CD14-positive monocyte (primary cell): Measurements from ENCODE around the gene TMEM203. TPM values are rescaled to one million over a fixed set of nuclear protein-coding genes. Genes with fewer than 3 reads are reported as not detected.

Experiments
- DNase-seq, 3 donors: peaks; one replicate each; pipeline ENCODE4 v3.0.0-alpha.2; 2011 to 2022
- H2AFZ ChIP-seq: 2 replicates; pipeline ENCODE4 v1.6.0; 2012; ENCODE audit warnings: mild to moderate bottlenecking, low read depth, low read length, inconsistent platforms; ENCODE audit not compliant: insufficient read depth, poor library complexity, severe bottlenecking
- H3K27ac ChIP-seq, 2 donors: 1 replicate in 1 of 2; 2 replicates in 1 of 2; pipeline ENCODE4 v1.5.1; 2012 to 2013; ENCODE audit warnings: low read length in 2 of 2, control low read depth in 1 of 2, inconsistent platforms in 1 of 2, low read depth in 1 of 2, mild to moderate bottlenecking in 1 of 2
- H3K27me3 ChIP-seq, 2 donors: one replicate each; pipeline versions ENCODE4 v1.6.0 to v1.6.1; 2011 to 2013; ENCODE audit warnings: low read length in 2 of 2; ENCODE audit not compliant: control insufficient read depth in 2 of 2, insufficient read depth in 2 of 2
- H3K36me3 ChIP-seq, 2 donors: replicated peaks in 1 of 2; 1 replicate in 1 of 2; 2 replicates in 1 of 2; pipeline versions ENCODE4 v1.5.1 to v1.6.1; 2012 to 2013; ENCODE audit warnings: low read length in 2 of 2, control low read depth in 1 of 2, inconsistent platforms in 1 of 2, mild to moderate bottlenecking in 1 of 2; ENCODE audit not compliant: insufficient read depth in 2 of 2, control insufficient read depth in 1 of 2
- H3K4me1 ChIP-seq, 2 donors: 1 replicate in 1 of 2; 2 replicates in 1 of 2; pipeline versions ENCODE4 v1.5.1 to v1.6.1; 2012 to 2013; ENCODE audit warnings: low read length in 2 of 2, control low read depth in 1 of 2, inconsistent platforms in 1 of 2, mild to moderate bottlenecking in 1 of 2, moderate library complexity in 1 of 2; ENCODE audit not compliant: insufficient read depth in 2 of 2, control insufficient read depth in 1 of 2
- H3K4me2 ChIP-seq: replicated peaks from 2 replicates; pipeline ENCODE3; 2012; ENCODE audit warnings: low read length, moderate library complexity, mild to moderate bottlenecking; ENCODE audit not compliant: poor library complexity, severe bottlenecking; ENCODE audit errors: extremely low read depth
- H3K4me3 ChIP-seq, 3 experiments: fragments of 200-600 bp in 1 of 3; sonication (generic) in 1 of 3; replicated peaks in 1 of 3; 1 replicate in 2 of 3; 2 replicates in 1 of 3; pipeline ENCODE4 v1.5.1; 2011 to 2013; ENCODE audit warnings: low read length in 3 of 3, mild to moderate bottlenecking in 3 of 3, control low read depth in 2 of 3, low read depth in 2 of 3, inconsistent platforms in 1 of 3, moderate library complexity in 1 of 3
- H3K79me2 ChIP-seq: 2 replicates; pipeline ENCODE4 v1.6.0; 2012; ENCODE audit warnings: mild to moderate bottlenecking, control low read depth, inconsistent platforms, low read length, moderate library complexity; ENCODE audit not compliant: insufficient read depth
- H3K9ac ChIP-seq: 2 replicates; pipeline ENCODE4 v1.6.0; 2017; ENCODE audit warnings: low read length, mild to moderate bottlenecking; ENCODE audit not compliant: insufficient read depth, poor library complexity, severe bottlenecking
- H3K9me3 ChIP-seq, 2 donors: replicated peaks in 1 of 2; 1 replicate in 1 of 2; 2 replicates in 1 of 2; pipeline versions ENCODE4 v1.5.1 to v1.6.1; 2012 to 2013; ENCODE audit warnings: low read length in 2 of 2, control low read depth in 1 of 2; ENCODE audit not compliant: control insufficient read depth in 1 of 2, insufficient read depth in 1 of 2
- H4K20me1 ChIP-seq: 2 replicates; pipeline ENCODE4 v1.6.0; 2012; ENCODE audit warnings: mild to moderate bottlenecking, low read length, control low read depth, moderate library complexity; ENCODE audit not compliant: insufficient read depth
- H3K27ac Mint-ChIP-seq, 7 donors: one replicate each; pipeline ENCODE4 v1.8.0; 2020; ENCODE audit warnings: mild to moderate bottlenecking in 7 of 7, mixed read lengths in 7 of 7, moderate library complexity in 6 of 7, inconsistent platforms in 2 of 7
- H3K27me3 Mint-ChIP-seq, 3 donors: one replicate each; pipeline ENCODE4 v1.8.0; 2021 to 2022; ENCODE audit warnings: low read depth in 3 of 3, mild to moderate bottlenecking in 3 of 3, mixed read lengths in 3 of 3, moderate library complexity in 3 of 3, inconsistent platforms in 1 of 3
- H3K36me3 Mint-ChIP-seq, 2 donors: one replicate each; pipeline ENCODE4 v1.8.0; 2020; ENCODE audit warnings: mixed read lengths in 2 of 2, inconsistent platforms in 1 of 2, mild to moderate bottlenecking in 1 of 2
- H3K4me1 Mint-ChIP-seq: one replicate; pipeline ENCODE4 v1.8.0; 2020; ENCODE audit warnings: mild to moderate bottlenecking, mixed read lengths
- H3K4me3 Mint-ChIP-seq, 2 donors: one replicate each; pipeline ENCODE4 v1.8.0; 2020; ENCODE audit warnings: mild to moderate bottlenecking in 2 of 2, mixed read lengths in 2 of 2, moderate library complexity in 1 of 2
- H3K9me3 Mint-ChIP-seq, 7 donors: one replicate each; pipeline ENCODE4 v1.8.0; 2020 to 2022; ENCODE audit warnings: mixed read lengths in 7 of 7, mild to moderate bottlenecking in 6 of 7, moderate library complexity in 6 of 7, inconsistent platforms in 2 of 7
- WGBS: methylation state at CpG from one replicate; pipeline ENCODE4 v1.1.5; 2013; ENCODE audit warnings: missing lambda C conversion rate; ENCODE audit not compliant: insufficient coverage; 5-methylcytosine and 5-hydroxymethylcytosine counted together
- intact Hi-C, 2 donors: fragments of 100-400 bp; cut with micrococcal nuclease; formaldehyde crosslinking; loops; one replicate each; pipeline versions ENCODE4 v1.15.0 to v1.15.1; 2023
- polyA plus RNA-seq, 3 donors: library from polyadenylated mRNA; depleted of rRNA in 1 of 3; unstranded in 2 of 3; stranded (reverse) in 1 of 3; fragments of 300-500 nt in 2 of 3; fragments of >200 nt in 1 of 3; fragmentation: Illumina TruSeq in 2 of 3; gene quantifications; 1 replicate in 2 of 3; 2 replicates in 1 of 3; pipeline ENCODE4 v1.2.3, GENCODE V29; 2012 to 2021
- TF ChIP-seq, protein P1 (sequence below): fragments of 200-600 bp; IDR thresholded peaks from one replicate; pipeline ENCODE4 v1.8.0; 2022; ENCODE audit warnings: antibody characterized with exemption, mild to moderate bottlenecking

The TMEM203 gene
- polyA plus RNA-seq, 3 donors, result 13.1 to 88.1 (median 76.1) TPM

DNA sequence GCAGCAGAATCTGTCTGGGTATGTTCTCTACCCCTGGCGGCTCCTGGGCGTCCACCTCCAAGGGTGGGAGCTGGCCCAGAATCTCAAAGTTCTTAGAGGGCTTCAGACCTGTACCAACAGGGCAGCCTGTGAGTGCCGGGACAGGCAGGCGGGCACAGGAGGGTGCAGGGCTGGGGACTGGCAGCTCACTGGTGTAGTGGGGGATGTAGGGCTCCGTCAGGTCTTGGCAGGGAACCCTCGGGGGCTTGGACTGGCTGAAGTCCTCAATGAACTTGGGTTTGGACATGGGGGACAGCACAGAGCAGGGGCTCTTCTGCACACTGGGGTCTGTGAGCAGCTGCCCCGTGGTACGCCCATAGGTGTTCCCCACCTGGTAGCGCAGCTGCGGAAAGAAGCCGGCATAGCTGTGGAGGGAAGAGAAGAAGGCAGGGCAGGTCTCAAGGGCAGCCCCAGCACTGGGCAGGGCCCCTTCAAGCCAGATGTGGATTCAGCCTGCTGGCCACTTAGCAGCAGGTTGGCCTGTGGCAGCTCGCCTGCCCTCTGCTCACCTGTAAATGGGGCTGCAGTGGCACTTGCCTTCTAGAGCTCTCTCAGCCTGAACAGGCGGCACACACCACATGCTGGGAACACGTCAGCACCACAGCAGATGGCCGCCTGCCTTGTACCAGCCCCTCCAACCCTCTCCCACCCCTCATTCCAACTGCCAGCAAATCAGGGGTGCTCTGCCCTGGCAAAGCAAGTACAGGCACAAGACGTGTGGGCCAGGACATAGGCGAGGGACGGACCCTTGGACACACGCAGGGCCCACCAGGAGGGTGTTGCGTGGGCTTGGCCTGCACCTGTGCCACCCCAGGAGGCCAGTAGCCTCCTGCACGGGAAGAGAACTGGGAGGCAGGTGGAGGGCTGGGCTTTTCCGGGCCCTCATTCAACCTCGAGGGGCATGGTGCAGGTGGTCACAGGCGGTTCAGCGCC, 40.3 kb upstream of the TMEM203 start:
- Histone ChIP-seq H3K79me2 (peaks cover 17% of the 10 kb centered on the region), H3K4me3 (no peak overlapping the region), H3K27me3 (no peaks in the 10 kb centered on the region), H3K4me1 (peaks cover 18 to 26% of the 10 kb centered on the region in 2 donors), H3K9me3 (no peaks in the 10 kb centered on the region), H3K27ac (no peak overlapping the region), H3K9ac (no peak overlapping the region), H3K36me3 (peaks cover 18 to 19% of the 10 kb centered on the region in 2 donors), H2AFZ (no peak overlapping the region), H4K20me1 (peaks cover 33% of the 10 kb centered on the region), H3K4me2 (no peak overlapping the region)
- Mint-ChIP-seq H3K9me3 (peaks cover 0 to 3% (median 0%) of the 10 kb centered on the region in 7 donors), H3K27ac (peak overlapping the region in 2 of 7 donors; percentile 38 to 55), H3K27me3 (peaks cover 2 to 7% (median 6%) of the 10 kb centered on the region in 3 donors), H3K36me3 (peaks cover 15 to 18% of the 10 kb centered on the region in 2 donors), H3K4me1 (peaks cover 24% of the 10 kb centered on the region), H3K4me3 (no peak overlapping the region)
- WGBS, result 95% methylated on average over 25 of the region's 25 CpGs
- intact Hi-C loops, result no loop called here
- TF ChIP-seq, protein P1, sequence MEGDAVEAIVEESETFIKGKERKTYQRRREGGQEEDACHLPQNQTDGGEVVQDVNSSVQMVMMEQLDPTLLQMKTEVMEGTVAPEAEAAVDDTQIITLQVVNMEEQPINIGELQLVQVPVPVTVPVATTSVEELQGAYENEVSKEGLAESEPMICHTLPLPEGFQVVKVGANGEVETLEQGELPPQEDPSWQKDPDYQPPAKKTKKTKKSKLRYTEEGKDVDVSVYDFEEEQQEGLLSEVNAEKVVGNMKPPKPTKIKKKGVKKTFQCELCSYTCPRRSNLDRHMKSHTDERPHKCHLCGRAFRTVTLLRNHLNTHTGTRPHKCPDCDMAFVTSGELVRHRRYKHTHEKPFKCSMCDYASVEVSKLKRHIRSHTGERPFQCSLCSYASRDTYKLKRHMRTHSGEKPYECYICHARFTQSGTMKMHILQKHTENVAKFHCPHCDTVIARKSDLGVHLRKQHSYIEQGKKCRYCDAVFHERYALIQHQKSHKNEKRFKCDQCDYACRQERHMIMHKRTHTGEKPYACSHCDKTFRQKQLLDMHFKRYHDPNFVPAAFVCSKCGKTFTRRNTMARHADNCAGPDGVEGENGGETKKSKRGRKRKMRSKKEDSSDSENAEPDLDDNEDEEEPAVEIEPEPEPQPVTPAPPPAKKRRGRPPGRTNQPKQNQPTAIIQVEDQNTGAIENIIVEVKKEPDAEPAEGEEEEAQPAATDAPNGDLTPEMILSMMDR, result no peak
- DNase-seq, result no peak

DNA sequence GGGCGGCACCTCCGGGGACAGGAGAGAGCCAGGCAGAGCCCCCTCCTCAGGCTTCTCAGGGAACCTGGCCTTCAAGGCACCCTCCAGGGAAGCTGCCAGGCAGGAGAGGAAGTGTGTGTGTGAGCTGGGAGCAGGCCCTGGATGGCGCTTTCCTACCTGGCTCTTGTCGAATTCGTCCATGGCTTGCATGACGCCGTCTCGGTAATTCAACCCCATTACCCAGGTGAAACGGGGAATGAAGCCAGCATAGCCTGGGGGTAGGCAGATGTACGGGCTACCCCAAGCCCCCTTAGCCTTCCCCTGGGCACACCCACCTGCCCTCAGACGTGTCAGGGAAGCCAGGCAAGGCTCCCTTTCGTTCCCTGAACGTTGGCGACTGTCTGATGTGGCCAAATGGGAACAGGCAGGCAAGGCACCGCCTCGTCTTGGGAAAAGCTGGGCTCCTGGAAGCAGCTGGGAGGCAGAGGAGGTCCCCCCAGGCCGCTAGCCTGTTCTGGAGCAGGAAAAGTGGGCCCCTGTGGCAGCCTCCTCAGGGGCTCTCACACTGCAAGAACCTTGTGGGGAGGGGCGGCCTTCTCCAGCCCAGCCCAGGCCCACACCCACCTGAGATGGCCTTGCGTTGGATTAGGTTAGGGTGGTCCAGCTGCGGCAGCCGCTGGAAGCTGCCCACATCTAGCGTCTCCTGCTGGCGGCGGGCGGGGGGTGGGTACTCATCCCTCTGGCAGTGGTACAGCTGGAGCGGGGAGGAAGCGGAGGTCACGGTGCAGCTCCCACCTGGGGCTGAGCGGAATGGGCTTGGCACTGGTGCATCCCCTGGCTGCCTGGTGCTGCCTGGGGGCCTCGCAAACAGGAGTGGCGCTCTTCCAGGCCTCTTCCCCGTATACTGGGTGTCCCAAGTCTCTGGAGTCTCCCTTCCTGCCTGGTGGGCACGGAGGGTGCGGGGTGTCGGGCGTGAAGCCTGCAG, 39.3 kb upstream of the TMEM203 start:
- Histone ChIP-seq H4K20me1 (peaks cover 33% of the 10 kb centered on the region), H3K27ac (no peak overlapping the region), H3K36me3 (peaks cover 18 to 19% of the 10 kb centered on the region in 2 donors), H3K4me2 (no peak overlapping the region), H3K4me1 (peaks cover 20 to 35% of the 10 kb centered on the region in 2 donors), H3K9me3 (no peaks in the 10 kb centered on the region), H3K4me3 (no peak overlapping the region), H3K79me2 (peaks cover 17% of the 10 kb centered on the region), H3K27me3 (no peaks in the 10 kb centered on the region), H3K9ac (no peak overlapping the region), H2AFZ (no peak overlapping the region)
- H3K36me3 Mint-ChIP-seq, result peaks cover 15 to 18% of the 10 kb centered on the region in 2 donors
- H3K9me3 Mint-ChIP-seq, result peaks cover 0 to 3% (median 0%) of the 10 kb centered on the region in 7 donors
- peaks cover 27% of the 10 kb centered on the region for H3K4me1 Mint-ChIP-seq
- DNase-seq, result no peak
- peaks cover 2 to 7% (median 6%) of the 10 kb centered on the region in 3 donors for H3K27me3 Mint-ChIP-seq
- 91% methylated on average over 27 of the region's 36 CpGs for WGBS
- no peak overlapping the region for H3K27ac Mint-ChIP-seq
- TF ChIP-seq, protein P1, result no peak
- no peak overlapping the region for H3K4me3 Mint-ChIP-seq
- intact Hi-C loops, result loop anchor here in 1 of 2 donors (5.0 kb wide), 1 partner anchor 42 kb away; the partner anchor contains the start of gene TPRN
